Hematopoietic multipotent progenitor cell treated with erythropoietin and hydrocortisone succinate and interleukin-3 and kit ligand, for 17 days (in vitro differentiated cells): ENCODE data around the gene SARM1.
"Not testable (repeated sequence)": the region's sequence is repeated elsewhere in the genome, so short reads cannot be mapped to it uniquely, and the experiment has no call there.

ENCODE experiments used
- DNase-seq: peaks from one replicate; pipeline ENCODE4 v3.0.0-alpha.2; 2015; ENCODE audit warnings: low spot score

Gene SARM1

DNA sequence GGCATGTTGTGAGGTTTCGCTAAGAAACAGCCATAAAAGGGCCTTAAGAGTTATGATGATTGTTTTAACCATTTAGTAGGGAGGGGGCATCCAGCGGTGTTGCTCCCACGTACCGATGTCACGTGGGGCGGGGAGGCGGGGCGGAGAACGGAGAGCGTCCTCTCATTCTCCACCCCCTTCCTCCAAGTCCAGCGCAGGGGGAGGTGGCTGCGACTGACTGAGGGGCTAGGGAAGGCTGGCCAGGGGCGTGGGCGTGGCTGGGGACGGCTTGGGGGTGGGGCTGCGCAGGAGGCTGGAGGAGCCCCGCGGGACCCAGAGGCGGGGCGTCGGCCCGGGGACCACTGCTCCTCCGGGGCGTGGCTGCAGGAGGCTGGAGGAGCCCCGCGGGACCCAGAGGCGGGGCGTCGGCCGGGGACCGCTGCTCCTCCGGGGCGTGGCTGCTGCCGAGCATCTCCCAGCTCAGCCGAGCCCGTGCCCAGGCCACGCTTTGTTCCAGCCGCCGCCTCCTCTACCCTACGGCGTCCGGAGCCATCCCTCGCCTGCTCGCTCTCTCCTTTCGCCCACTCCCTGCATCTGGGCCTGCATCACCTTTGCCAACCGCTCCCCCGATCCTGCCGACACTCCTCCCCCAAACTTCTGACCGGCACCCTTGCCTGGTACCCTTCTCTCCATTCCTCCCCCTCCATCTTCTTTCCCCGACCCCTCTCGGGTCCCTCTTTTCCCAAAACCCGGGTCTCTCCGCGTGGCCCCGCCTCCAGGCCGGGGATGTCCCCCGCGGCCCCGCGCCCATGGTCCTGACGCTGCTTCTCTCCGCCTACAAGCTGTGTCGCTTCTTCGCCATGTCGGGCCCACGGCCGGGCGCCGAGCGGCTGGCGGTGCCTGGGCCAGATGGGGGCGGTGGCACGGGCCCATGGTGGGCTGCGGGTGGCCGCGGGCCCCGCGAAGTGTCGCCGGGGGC is at the start of gene SARM1:
Gene SARM1, plus strand, starts transcription at position 450 of the 958 bp plus-strand sequence. Its CDS starts 339 bp downstream, at position 789.
- DNase-seq, result peak; percentile 17

- DNase-seq, result no peak
Measured at GRCh38 chr17:28324267-28324745, 47.2 kb upstream of the SARM1 start.

- no peak for DNase-seq
Measured at GRCh38 chr17:28324781-28325180, 46.7 kb upstream of the SARM1 start.

- no peak for DNase-seq
Measured at GRCh38 chr17:28325211-28325610, 46.3 kb upstream of the SARM1 start.

DNA sequence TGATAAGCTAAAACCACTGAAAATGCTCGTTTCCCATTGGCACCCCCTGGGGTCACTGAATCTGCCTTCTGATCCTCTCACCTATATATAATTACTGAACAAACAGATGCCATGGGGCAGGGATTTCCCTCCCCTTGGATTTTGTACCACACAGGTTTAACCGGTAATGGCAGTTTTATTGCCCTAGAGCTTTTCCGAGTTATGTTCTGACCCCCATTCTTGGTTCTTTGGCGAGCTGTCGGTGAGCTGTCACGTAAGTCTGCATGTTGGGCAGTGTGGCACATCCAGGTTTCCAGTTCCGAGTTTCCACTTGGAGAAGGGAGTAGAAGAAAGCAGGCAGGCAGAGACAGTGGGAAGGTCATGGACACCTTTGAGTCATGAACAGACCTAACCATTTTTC is 45.4 kb upstream of the SARM1 start:
- DNase-seq, result no peak

GRCh38 chr17:28327031-28327607 is 44.4 kb upstream of the SARM1 start:
- DNase-seq, result no peak

- DNase-seq, result no peak
Measured at GRCh38 chr17:28327709-28328108, 43.8 kb upstream of the SARM1 start.

GRCh38 chr17:28328325-28328724 is 43.2 kb upstream of the SARM1 start:
- no peak for DNase-seq

DNA sequence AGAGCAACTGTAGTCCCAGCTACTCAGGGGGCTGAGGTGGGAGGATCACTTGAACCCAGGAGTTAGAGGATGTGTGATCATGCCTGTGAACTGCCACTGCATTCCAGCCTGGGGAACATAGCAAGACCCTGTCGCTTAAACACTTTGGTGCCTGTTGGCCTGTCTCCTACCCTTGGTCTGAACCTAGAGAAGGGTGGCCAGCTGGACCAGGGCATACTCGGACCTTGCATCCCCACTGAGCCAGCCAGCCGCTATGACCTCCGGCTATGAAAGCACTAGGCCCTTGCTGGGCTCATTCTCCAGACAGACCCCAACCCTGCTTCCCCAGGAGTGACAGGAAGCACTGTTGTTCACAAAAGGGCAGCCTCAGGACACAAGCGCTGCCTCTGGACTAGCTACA is 40.8 kb upstream of the SARM1 start:
- DNase-seq, result no peak

DNA sequence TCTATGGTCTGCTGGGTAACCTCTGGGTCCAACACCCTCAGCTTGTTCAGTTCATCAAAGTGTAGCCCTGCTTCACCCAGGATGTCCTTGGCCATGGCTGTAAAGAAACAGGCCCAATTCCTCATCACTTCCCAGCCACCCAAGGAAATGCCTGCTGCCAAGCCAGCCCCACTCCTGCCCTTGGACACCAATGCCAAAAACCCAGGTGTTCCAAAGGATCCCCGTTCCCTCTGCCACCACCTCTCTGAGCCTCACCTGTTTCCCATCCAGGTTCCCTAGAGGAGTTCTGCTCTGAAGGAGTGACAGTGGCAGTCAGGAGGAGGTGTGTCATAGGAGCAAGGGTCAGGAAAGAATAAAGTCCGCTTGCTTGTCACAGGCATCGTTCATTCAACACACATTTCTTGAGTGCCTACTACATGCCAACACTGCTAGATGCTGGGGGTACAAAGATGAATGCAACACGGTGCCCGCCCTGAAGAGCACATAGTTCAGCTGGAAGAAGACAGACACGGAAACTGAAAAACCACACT is 39.5 kb upstream of the SARM1 start:
- DNase-seq, result no peak

DNA sequence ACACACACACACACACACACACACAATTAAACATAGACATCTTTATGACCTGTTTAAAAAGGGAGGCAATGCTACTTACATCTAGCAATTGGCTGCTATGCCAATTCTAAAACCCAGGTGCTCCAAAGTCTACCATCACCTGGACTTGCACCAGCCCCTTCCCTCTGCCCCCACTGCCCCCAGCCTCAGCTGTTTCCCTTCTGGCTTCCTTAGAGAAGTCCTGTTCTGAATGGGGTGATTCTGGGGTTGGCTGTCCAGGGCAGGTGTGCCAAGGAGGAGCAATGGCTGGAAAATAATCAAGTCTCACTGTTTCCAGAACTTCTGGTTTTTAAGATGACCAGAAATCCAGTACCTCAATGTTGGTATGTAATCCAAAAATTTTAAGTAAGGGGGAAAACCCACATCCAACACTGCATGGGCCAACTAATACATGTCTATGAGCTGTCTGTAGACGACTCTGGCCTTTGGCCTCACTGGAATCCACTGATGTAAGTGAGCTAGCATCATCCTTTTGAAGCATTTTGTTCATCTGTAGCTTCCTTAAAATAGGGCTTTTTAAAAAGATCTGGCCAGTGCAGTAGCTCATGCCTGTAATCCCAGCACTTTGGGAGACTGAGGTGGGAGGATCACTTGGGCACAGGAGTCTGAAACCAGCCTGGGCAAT is 38.3 kb upstream of the SARM1 start:
- no peak for DNase-seq

DNA sequence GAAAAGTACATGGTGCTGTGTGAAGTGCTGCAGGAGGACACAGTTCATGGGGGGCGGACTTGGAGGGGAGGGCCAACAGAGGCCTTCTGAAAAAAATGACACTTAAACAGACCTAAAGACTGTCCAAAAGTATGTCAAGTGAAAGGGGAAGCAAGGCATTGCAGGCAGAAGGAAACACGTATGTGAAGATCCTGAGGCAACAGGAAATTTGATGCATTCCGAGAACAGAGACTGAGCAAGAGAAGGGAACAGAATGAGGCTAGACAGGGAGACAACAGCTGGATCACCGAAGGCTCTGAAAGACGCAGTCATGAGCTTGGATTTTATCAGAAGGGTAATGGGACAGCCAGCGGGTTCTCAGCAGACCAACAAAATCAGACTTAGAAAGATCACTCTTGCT is 37.3 kb upstream of the SARM1 start:
- no peak for DNase-seq

GRCh38 chr17:28334666-28335200 is 36.8 kb upstream of the SARM1 start:
- DNase-seq, result peak; percentile 34

DNA sequence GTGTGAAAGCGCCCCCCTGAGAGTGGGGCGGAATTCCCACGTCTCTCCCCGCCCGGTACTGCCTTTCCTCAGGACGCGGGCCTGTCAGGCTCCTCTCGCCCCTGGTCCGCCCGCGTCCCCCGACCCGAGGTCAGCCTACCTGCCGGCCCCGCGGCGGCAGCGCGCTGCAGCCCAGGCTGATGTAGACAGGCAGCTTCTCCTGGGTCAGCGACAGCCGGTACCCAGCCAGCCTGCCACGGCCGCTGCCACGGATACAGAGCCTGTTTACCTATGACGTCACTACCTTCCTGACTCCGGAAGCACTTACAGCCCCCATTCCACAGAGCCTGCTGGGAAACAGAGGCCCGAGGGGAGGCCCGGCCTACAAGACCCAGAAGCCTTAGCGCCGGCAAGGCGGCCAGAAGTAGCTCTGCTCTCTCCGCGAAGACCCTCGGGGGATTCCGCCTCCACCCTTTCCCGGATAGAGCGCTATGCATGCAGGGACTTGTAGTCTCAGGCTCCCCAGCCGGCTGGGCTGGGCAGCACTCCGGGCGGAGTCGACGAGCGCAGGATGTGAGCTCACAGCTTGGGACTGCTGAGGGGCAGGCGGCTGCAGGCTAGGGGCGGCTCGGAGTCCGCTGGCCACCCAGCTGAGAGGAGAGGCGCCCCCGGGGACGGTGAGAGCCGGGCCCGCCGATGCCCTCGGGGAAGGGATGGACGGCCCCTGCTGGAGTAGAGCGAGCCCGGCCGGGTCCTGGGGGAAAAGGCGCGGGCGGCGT is 36.1 kb upstream of the SARM1 start, which contains the start of the genes IFT20 and TNFAIP1:
Gene IFT20, minus strand, starts transcription at position 272 of the 758 bp plus-strand sequence. CDS start 3,487 bp downstream, outside the sequence.
Gene TNFAIP1, plus strand, starts transcription at position 561 of the 758 bp plus-strand sequence. CDS start 3,761 bp downstream, outside the sequence.
- peak; percentile 98 for DNase-seq

DNA sequence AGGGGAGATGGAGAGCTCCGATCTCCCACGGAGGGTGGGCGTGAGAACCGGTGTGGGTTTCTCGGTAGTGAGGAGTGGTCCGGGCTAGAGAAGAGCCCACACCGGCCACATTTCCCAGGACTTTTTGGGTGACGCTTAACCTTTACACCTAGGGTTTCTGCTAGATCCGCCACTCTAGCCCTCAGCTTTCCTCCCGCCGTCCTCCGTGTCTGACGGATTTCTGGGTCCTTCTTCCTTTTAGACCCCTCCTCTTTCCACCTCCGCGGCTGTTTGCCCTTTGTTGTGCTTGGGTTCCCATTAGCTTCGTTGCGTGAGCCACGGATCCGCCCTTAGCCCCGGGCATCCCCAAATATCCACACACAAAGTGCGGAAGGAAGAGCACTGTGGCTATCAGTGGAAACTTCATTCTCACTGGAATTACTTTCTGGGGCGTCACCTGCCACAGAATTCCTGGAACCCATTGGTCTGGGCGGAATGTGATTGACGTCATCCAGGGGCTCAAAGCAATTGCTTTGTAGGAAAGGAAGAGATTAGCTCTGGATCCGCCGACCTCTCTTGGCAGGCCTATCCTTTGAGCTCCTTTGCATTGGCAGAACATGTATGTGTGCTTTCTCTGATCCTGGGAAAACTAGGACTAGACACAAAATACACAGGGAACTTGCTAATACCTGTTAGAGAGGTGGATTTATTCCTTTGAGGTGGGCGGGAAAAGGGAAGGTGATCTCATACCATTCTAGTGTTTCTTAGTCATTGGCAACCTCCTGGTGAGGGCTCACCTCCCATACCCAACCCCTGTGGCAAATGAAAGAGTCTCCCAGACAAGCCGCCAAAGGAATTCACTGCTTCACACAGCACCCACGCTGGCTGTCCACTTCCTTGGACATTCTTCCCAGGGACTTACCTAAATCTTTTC is 35.3 kb upstream of the SARM1 start:
- DNase-seq, result peak; percentile 32

- DNase-seq, result no peak
Measured at GRCh38 chr17:28338056-28338768, 33.3 kb upstream of the SARM1 start.

- DNase-seq, result not testable (repeated sequence)
Measured at GRCh38 chr17:28338769-28339212, 32.7 kb upstream of the SARM1 start.

GRCh38 chr17:28339431-28339830 is 32.1 kb upstream of the SARM1 start:
- no peak for DNase-seq

DNA sequence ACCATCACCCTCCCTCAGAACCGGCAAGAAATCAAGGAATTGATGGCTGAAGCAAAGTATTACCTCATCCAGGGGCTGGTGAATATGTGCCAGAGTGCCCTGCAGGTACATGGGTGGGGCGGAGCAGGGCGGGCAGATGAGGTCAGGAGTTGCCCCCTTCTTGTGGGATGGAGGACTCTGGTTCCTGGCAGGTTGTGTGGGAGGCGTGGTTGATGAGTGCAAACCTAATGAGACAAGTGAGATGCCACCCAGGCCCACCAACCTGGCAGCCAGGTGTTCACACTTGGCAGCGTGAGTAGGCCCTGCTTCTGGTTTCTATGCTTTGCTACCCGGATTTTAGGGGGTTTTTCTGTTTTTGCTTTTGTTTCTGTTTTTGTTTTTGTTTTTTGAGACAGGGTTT is 31.1 kb upstream of the SARM1 start:
- DNase-seq, result no peak
